ENCODE results near the gene C8G.

C8G gene

DNA sequence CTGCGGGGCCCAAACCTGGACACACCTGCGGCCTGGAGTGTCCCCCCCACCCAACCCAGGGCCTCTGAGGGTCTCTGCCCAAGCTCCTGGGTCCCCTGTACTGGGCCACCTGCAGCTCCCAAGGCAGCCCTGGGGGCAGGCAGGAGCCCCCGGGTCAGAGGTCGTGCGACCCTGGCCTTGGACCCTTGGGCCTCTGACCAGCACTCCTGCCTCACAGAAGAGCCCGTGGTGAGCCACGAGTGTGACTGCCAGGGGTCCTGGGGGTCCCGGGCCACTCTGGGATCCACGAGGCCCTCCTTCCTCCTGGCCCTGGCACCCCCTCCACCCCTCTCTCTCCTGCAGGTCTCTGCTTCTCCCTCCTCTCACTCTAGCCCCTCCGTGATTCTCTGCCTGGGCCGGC, 27.3 kb downstream of the C8G start:
- no peak for DNase-seq

DNA sequence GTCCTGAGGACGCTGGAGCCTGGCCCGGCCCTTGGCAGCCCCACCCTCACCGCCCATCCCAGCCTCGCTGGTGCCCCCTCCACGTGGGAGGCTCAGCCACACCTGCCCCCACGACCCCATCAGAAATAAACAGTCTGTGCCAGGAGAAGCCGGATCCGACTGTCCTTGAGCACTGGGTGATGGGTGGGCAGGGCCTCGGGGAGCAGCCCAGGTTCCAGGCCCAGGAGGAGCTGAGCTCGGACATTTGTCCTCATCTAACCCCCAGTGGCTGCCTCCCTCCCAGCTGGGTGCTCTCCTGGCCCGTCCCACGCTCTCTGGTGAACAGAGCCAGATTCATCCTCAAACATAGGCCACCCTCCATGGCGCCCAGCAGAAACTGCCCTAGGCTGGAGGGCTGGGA, 27.7 kb downstream of the C8G start:
- no peak for DNase-seq

DNA sequence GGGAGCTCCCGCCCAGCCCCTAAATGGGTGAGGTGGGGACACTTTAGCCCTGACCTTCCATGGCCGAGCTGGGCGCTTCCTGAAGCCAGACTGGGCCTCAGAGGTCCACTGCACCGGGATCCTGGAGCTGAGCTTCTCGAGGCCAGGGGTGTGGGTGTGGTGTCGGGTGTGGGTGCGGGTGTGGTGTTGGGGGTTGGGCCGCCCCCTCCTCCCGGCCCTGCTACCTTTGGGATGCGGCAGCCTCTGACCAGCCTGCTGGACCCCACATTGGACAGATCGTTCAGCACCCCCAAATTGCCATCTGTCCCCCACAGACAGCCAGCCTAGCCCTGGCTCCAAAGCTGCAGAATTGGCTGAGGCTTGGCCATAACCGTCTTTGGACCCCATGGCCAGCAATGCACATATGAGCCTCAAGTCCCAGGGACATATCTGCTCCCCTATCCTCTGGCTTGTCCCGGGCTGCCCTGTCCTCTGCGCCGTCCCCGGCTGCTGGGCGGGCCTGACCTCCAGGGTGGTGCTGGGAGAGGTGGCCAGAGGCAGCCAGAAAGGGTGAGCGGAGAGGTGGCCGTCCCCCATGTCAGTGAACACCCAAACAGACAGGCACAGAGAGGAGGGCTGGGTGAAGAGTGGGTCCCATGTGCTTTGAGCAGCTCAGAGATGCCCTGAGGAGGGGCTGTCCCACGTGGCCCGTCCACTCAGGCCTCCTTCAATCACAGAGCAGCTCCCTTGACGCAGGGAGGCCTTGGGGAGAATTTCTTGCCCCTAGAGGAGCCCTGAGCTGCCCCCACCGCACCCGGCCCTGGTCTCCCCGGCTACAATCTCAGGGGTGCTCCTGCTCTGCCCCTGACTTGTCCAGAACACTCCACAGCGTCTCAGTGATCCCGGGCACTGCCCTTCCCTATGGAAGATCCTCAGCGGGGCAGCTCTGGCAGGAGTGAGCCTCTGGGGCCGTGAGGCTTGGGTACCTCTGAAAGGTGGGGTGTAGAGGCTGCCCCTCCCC, 28.9 kb downstream of the C8G start:
- no peak for DNase-seq

DNA sequence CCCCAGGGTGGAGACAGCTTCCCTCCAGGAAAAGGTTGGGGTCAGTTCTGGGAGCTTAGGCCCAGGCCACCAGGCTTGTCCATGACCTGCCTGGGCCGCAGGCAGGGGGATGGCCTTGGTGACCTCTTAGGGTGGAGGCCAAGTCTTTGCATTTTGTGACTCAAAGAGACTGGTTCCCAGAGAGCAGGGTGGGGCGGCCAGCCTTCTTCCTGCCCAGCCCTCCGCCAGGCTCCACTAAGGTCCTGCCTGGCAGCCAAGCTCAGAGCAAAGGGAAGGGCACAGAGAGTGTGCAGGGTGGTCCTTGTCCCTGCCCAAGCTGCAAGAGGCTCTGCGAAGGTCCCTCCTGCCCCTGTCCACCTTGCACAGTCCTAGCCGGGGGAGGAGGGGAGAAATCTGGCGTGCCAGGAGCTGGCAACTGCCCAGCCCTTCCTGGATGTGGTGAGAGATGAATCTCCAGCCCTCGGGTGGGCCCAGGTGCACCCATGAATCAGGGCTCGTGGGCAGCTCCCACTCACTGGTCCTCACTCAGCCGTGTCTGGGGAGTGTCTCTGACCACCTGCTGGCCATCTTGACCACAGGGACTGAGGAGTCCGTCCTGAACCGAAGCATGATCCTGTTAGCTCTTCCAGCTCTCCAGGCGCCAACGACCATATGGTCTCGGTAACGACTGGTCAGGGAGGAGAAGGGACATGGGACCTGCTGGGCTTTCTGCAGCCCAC, 29.9 kb downstream of the C8G start:
- peak in 1 of 2 donors; percentile 28 for DNase-seq

DNA sequence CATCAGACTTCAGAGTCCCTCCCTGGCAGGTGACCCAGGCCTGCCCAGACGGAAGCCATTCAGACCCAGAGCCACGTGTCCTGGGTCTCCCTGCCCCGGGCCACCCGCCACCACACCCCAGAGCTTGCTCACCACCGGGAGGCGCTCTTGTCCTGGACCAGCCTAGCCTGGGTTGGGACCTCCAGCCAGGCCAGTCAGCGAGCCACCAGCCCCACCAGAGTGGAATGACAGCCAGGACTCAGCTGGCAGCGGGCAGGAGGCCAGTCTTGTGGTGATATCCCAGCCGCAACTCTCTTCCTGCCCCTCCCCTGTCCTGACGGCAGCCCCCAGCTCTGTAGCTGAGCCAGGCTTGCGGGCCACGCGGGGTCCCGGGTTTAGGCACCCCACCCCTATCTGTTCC, 30.6 kb downstream of the C8G start:
- peak; percentile 26 to 51 for DNase-seq

DNA sequence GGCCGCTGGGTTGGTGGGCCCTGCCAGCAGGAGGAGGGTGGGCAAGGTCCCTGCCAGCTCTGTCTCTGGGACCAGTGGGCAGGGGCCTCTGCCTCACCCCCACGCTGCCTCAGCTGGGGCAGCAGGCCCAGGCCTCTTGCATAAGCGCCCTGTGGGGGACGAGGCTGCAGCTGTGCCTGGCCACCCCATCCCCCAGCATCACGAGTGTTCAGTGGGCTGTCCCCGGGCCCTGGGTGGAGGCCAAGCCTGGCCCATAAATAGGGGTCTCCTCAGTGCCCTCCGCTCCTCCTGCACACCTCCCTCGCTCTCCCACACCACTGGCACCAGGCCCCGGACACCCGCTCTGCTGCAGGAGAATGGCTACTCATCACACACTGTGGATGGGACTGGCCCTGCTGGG, 32.2 kb downstream of the C8G start, which contains the start of gene PTGDS:
Gene PTGDS (plus strand): TSS at position 282 of the 400 bp plus-strand sequence. CDS start 75 bp downstream, at position 357.
- no peak for DNase-seq

DNA sequence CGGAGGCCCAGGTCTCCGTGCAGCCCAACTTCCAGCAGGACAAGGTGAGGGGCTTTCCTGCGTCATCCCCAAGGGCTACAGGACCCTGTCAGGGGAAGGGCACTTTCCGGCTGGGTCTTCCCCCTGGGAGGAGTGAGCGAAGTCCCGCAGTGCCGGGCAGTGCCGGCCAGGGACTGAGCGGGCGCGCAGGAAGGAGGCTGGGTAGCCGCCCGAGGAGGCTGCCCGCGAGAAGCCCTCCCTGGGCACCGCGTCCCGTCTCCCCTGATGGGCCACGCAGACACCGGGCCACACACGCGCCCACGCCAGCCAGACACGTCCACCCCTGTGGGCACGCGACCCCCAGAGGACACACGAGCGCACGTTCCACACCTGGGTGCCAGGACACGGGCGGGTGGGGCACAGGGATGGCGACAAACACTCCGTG, 32.6 kb downstream of the C8G start:
- no peak for DNase-seq

DNA sequence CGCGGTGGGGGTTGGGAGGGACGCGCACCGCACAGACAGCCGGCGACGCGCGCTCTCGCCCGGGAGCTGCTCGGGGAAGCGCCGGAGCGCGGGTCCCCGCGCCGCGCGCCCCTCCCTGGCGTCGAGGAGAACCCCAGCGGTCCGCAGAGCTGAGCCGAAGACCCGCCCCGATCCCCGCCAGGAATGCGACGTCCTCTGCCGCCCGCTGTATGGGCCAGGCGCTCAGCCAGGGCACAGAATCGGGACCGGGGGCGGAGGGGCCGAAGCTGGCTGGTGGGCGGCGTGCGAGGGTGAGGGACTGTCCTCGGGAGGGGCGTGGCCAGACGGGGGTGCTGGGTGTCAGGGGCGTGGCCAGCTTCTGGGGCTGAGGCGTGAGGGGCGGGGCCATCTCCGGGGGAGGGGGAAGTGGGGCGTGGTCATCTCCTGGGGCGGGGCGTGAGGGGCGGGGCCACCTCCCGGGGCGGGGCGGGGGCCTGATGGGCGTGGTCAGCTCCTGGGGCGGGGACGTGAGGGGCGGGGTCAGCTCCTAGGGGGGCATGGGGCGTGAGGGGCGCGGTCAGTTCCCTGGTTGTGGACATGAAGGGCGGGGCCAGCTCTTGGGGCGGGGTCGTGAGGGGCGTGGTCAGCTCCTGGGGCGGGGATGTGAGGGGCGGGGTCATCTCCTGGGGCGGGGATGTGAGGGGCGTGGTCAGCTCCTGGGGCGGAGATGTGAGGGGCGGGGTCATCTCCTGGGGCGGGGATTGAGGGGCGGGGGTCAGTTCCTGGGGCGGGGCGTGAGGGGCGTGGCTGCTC, 33.2 kb downstream of the C8G start:
- peak; percentile 71 to 77 for DNase-seq

DNA sequence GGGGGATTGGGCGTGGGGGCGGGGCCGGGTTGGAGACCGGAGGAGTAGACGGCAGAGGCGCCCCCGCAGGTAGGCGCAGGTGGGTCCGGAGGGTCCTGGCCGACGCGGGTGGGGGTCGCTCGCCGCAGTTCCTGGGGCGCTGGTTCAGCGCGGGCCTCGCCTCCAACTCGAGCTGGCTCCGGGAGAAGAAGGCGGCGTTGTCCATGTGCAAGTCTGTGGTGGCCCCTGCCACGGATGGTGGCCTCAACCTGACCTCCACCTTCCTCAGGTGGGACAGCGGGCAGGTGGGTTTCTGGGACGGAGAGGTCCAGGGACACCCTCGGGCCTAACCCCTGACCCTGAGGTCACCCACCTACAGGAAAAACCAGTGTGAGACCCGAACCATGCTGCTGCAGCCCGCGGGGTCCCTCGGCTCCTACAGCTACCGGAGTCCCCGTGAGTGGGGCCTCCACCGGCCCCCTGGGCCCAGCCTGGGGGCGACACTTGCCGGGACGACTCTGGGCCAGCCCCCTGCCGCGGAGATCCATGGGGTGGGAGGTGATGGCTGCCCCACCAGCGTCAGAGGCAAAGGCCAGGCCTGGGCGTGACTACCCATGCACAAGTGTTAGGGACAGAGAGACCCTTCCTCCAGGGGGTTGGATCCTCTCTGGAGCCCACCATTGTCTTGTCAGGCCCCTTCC, 34.0 kb downstream of the C8G start:
- no peak for DNase-seq

DNA sequence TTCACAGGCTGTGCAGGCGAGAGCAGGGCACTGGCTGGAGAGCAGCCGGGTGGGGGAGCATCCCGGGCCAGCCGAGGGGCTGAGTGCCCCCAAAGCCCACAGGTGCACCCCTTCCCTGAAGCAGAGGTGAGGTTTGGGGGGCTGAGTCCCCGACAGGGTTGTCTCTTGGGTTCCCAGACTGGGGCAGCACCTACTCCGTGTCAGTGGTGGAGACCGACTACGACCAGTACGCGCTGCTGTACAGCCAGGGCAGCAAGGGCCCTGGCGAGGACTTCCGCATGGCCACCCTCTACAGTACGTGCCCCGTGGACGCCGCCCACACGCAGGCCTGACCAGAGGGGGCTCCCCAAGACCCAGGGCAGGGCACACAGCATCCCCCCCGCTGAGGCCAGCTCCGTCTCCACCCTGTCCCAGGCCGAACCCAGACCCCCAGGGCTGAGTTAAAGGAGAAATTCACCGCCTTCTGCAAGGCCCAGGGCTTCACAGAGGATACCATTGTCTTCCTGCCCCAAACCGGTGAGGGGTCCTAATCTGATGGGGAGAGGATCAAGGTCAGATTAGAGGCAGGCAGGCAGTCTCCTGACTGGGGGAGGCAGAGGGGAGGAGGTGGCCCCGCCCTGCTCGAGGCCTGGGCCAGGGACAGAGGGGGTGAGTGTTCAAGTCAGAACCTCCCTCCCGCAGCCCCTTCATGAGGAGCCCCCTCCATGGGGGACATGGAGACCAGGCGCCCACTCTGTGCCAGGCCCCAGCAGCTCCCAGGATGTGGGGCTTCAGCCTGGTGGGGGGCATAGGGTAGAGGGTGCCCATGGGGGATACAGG, 34.9 kb downstream of the C8G start:
- DNase-seq, result no peak

DNA sequence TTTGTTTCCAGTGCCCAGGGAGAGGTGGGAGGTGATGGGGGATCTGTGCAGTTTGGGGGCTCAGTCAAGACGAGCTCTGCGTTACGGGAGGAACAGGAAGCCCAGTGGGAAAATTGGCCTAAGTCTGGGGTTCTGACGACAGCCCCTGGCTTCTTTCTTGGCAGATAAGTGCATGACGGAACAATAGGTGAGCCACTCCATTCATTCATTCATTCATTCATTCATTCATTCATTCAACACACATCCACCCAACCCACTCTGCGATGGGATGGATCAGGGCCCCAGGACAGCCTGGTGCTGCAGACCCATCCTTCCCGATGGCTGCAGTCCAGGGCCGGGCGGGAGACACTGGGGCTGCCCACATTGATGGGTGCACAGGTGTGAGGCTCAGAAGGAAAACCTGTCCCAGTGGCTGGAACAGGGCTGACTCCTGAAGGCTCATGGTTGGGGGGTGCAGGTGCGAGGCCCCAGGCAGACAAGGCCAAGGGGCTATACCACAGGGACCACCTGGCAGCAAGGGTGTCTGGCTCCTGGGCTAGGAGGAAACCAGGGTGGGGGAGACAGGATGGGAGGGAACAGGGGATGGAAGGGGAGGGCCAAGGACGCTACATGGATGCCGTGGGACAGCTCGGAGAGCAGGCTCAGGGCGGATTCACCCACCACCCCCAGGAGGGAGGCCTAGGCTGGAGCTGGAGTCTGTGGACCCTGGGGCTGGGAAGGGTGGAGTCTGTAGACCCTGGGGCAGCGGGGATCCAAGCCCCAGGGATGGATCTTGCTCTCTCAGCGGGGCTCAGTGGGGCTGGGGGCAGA, 35.8 kb downstream of the C8G start:
- DNase-seq, result no peak

DNA sequence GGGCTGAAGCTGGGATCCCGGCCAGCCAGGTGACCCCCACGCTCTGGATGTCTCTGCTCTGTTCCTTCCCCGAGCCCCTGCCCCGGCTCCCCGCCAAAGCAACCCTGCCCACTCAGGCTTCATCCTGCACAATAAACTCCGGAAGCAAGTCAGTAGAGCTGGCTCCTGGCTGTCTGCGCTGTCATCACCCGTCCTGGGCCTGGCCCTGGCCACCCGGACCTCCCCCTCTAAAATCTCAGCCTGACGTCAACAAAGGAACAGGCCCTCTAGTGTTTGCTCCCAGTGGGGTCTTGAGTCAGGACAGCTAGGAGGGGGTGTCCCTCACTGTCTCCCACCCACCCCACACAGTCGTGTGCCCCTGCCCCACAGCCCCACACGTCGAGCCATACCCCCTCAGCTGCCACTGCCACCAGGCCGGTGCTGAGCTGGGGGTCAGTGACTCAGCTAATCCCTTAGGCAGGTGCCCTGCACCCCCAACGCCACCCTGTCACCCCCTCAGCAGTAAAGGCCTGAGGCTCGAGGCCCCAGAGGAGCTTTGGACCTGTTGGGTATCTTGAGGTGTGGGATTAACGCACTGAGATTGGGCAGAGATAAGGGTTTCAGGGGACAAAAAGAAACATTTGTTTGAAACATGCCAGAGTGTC, 36.7 kb downstream of the C8G start:
- no peak for DNase-seq

DNA sequence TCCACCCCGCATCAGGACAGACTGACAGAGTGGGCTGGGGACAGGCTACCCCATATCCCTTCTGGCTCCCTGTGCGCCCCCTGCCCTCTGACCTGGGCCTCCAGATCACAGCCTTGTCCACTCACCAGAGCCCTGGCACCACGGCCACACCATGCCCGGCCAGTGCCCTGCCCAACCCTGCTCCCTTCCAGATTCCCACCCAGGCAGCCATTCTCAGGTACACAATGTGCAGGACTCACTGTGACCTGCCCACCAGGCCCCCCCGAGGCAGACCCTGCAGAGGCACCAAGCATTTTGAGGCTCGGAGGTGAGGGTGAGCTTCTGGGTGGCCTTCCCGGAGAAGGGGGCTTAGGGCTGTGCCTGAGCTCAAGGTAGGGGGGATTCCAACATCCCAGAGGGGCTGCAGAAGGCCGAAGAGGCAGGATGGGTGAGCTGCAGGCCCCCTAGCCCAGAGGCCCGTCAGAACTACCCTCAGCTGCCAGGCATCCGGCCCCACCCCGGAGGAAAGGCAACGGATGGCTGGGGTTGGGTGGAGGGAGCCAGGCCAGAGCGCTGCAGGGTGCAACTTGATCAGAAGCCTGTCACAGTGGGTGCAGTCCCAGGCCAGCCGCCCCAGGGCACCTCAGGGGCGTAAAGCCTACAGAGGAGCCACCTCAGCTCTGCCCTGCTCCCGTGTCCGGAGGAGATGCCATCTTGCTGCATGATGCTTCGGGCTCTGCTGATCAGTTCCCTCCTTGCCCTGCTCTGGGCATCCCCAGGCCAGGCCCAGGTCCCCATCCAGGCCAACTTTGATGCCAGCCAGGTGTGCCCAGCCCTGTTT, 37.4 kb downstream of the C8G start, which contains the start of gene LCNL1:
Gene LCNL1 (plus strand): TSS at position 762 of the 820 bp plus-strand sequence. CDS start 594 bp downstream, outside the sequence.
- no peak for DNase-seq

DNA sequence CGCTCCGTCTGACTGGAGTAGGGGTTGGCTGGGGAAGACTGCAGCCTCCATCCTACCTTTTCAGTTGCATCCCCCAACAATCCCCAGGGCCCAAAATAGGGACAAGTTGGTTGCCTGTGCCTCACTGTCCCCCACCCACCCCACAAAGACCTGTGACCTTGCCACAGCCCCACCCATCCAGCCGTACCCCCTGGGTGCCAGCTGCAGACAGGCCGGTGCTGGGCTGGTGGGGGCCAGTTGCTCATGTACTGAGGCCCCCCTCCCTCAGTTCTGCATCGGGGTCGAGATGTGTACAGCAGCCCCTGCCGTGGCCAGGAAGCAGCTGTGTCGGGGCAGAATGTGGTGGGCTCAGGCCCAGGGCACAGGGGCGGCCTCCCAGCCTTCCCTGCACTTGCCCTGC, 38.1 kb downstream of the C8G start:
- no peak for DNase-seq

DNA sequence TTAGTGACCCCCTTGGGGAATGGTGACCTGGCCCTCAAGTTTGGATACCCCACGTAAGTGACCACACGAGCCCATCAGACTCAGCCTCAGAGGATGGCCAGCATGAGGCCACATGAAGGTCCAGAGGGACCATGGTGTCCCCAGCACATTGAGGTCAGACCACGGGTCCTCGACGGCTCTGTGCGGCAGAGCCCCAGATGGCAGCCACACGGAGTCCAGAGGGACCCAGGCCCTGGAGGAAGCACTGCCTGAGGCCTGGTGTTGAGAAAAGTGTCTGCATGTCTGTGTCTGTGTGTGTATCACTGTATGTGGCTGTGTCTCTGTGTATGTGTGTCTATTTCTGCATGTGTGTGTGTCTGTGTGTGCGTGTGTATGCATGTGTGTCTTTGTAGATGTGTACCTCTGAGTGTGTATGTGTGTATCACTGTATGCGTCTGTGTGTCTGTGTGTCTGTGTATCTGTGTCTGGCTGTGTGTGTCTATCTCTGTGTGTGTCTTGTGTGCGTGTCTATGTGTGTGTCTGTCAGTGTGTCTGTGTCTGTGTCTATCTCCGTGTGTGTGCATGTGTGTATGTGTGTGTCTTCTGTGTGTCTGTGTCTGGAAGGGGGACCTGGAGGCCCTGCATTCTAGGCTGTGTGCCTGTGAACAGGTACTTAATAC, 38.7 kb downstream of the C8G start:
- DNase-seq, result no peak

DNA sequence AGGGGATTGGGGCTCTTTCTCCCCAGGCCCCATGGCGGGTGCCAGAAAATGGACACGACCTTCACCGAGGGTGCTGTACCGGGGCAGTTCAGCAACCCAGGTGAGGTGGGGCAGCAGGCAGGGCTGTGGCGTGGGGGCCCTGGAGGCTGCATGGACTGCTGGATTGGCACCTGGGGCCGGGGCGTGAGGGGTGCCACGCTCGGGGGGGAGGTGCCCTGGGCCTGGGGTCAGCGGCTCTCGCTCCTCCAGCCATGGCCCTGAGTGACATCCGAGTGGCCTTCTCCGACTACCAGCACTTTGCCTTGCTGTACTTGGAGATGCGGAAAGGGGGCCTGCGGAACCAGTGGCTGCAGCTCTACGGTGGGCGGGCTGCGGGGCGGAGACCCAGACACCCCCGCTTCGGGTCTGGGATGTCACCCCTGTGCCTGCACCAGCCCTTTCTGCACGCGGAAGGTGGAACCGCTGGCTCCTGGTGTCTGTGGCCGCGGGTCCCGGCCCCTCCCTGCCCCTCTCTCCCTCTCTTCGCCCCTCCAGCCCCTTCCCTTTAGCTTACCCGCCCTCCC, 39.5 kb downstream of the C8G start:
- no peak for DNase-seq

DNA sequence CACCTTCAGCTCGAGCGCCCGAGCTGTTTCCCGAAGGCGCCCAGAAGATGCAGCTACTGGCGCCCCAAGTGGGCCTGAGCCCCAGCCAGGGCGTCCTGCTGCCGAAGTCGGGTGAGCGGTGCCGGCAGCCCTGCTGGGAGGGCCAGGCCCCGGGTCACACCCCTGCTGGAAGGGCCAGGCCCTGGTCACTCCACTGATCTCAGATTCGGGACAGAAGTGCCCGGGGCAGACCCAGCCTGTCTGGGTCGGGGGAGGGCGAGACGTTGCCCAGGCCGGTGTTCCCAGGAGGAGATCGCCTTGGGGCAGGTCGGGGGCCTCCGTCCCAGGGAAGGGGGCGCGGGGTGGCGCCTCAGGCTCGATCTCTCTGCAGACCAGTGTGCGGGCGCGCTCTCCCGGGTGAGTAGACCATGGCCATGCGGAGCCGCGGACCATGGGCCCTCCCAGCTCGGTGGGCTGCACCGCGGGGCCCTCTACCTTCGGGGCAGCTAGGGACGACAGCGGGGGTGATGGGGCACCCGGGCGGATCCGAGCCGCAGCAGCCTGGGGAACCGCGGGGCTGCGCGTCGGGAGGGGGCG, 40.1 kb downstream of the C8G start:
- no peak for DNase-seq

DNA sequence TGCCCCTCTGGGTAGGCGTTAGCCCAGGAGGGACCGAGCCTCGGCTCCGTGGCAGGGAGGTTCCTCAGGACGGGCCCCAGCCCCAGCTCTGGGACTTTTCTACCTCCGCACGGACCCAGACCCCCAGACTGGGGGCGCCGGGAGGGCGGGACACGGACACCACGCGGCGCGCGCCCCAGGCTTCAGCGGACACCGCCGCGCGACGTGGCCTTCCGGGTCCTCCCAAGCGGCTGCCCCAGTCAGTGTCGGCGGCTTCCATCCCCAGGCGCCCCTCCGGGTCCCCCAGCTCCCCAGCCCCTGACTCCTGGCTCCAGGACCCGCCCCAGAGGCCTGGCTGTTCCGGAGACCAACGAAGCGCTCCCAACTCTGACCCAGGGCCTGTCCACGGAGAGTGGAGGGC, 40.8 kb downstream of the C8G start:
- DNase-seq, result no peak
